Fibroblast of lung (primary cell): Measurements from ENCODE around the gene ADA.

ENCODE experiments used
- EZH2 ChIP-seq: IDR thresholded peaks from 2 replicates; pipeline ENCODE4 v1.5.1; 2012; ENCODE audit warnings: low read length, control low read depth, mild to moderate bottlenecking; ENCODE audit errors: missing control alignments
- TF ChIP-seq, protein P1 (sequence below), 2 donors: IDR thresholded peaks in 1 of 2; conservative IDR thresholded peaks in 1 of 2; 1 replicate in 1 of 2; 2 replicates in 1 of 2; pipeline ENCODE4 v1.5.1; 2011 to 2012; ENCODE audit warnings: low read length in 2 of 2, control low read depth in 1 of 2, inconsistent platforms in 1 of 2, low read depth in 1 of 2, mild to moderate bottlenecking in 1 of 2

DNA sequence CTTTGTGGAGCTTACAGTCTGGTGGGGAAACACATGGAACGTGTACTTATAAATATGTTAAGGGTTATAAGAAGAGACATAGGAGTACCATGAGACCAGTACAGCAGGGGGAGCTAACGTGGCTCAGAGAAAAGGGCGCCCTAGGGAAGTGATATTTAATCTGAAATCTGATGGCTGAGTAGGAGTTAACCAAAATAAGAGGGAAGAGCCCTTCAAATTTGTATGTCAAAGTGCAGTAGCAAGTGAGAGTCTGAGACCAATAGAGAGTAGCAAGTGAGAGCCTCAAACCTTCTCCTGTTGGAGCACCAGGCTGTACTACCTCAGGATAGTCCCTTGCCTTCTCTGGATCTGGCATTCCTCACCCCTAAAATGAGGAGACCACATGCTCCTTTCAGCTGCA lies 75.2 kb downstream of the ADA start:
- TF ChIP-seq, protein P1, sequence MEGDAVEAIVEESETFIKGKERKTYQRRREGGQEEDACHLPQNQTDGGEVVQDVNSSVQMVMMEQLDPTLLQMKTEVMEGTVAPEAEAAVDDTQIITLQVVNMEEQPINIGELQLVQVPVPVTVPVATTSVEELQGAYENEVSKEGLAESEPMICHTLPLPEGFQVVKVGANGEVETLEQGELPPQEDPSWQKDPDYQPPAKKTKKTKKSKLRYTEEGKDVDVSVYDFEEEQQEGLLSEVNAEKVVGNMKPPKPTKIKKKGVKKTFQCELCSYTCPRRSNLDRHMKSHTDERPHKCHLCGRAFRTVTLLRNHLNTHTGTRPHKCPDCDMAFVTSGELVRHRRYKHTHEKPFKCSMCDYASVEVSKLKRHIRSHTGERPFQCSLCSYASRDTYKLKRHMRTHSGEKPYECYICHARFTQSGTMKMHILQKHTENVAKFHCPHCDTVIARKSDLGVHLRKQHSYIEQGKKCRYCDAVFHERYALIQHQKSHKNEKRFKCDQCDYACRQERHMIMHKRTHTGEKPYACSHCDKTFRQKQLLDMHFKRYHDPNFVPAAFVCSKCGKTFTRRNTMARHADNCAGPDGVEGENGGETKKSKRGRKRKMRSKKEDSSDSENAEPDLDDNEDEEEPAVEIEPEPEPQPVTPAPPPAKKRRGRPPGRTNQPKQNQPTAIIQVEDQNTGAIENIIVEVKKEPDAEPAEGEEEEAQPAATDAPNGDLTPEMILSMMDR (conservative IDR thresholded peaks at IDR 0.05 in 1 of 2, IDR thresholded peaks at IDR 0.05 in 1 of 2; ENCODE audit: low read depth in 1 of 2, low read length in 2 of 2) = peak; percentile 35 to 49
- no peak for TF ChIP-seq EZH2
